ENCODE results near the gene ARMH4. TPM values are rescaled to one million over a fixed set of nuclear protein-coding genes. Genes with fewer than 3 reads are reported as not detected.

The ARMH4 gene
- total RNA-seq, 4 donors from 2014 or later = 1.2 to 3.7 (median 2.0) TPM

DNA sequence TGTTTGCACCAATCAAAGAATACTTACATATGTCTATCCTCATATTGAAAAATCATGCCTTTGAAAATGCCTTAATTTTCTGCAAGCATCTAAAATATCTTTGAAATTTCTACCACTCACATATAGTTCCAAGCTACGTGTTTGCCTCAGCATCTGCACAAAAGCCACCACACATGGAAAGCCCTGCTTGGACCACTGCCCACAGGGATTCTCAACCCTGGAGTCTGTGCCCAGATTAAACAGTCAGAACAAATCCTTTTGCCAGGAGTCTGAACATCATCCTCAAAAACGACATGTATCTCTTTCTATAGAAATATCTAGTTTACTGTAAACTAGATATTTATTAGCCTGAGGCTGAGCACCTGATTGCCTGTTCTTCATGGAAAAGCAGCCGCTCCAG, 32.6 kb downstream of the ARMH4 start:
- TF ChIP-seq, protein P1, sequence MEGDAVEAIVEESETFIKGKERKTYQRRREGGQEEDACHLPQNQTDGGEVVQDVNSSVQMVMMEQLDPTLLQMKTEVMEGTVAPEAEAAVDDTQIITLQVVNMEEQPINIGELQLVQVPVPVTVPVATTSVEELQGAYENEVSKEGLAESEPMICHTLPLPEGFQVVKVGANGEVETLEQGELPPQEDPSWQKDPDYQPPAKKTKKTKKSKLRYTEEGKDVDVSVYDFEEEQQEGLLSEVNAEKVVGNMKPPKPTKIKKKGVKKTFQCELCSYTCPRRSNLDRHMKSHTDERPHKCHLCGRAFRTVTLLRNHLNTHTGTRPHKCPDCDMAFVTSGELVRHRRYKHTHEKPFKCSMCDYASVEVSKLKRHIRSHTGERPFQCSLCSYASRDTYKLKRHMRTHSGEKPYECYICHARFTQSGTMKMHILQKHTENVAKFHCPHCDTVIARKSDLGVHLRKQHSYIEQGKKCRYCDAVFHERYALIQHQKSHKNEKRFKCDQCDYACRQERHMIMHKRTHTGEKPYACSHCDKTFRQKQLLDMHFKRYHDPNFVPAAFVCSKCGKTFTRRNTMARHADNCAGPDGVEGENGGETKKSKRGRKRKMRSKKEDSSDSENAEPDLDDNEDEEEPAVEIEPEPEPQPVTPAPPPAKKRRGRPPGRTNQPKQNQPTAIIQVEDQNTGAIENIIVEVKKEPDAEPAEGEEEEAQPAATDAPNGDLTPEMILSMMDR (IDR thresholded peaks at IDR 0.05 in 4 of 5, conservative IDR thresholded peaks at IDR 0.05 in 1 of 5) = no peak
- TF ChIP-seq POLR2A (IDR thresholded peaks at IDR 0.05) = no peak
- intact Hi-C loops (cut with DNase I; ENCODE audit: low total_unique reads) = no loop called here
- in situ Hi-C loops (cut with MboI; ENCODE audit: low sequenced_read_pairs in 4 of 4) = loop anchor here in 3 of 4 donors (25.0 kb wide), 2 partner anchors 243 to 268 kb away; partner anchors contain the start of gene TOMM20L (in 1 of the 3)

DNA sequence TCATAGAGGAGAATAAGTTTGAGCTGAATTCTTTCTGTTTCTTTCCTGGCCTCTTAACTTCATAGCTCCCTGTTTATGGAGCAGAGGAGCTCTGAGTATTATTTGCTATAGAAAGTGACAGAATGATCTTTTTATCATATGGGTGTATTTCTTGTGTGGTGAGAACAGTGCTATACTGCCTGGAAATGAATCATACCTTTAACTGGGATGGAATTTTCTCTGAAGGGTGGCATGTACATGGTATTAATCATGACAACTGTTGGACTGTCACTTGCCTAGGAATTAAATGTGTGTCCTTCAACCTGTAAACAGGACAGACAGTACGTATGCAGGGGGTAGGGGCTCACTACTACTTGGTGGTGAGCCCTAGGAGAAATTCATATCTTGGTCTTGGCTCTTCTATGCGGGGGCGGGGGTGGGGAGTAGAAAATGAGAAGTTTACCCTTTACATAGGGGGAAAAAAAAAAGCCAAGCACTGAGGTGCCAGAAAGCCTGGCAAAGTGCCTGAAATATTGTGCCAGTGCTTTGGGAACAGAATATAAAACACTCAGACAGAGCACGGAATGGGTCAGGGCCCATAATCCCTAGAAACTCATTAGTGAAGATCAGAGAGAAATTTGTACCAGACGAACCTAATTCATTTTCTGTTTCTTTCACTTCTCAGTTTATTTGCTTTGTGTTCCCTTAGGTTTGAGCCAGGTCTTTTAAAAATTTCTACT, 33.8 kb downstream of the ARMH4 start:
- DNase-seq = no peak
- Histone ChIP-seq H3K4me1 (no peaks in the 10 kb centered on the region), H3K4me3 (no peak overlapping the region), H3K9me3 (no peaks in the 10 kb centered on the region), H3K27ac (no peak overlapping the region), H3K36me3 (no peaks in the 10 kb centered on the region), H3K27me3 (no peaks in the 10 kb centered on the region)
- no peak for TF ChIP-seq POLR2A (IDR thresholded peaks at IDR 0.05)
- TF ChIP-seq, protein P1 (IDR thresholded peaks at IDR 0.05 in 4 of 5, conservative IDR thresholded peaks at IDR 0.05 in 1 of 5) = no peak
- intact Hi-C loops (cut with DNase I; ENCODE audit: low total_unique reads) = no loop called here
- in situ Hi-C loops (cut with MboI; ENCODE audit: low sequenced_read_pairs in 4 of 4) = loop anchor here in 3 of 4 donors (25.0 kb wide), 2 partner anchors 244 to 269 kb away; partner anchors contain the start of gene TOMM20L (in 1 of the 3)
- ATAC-seq = no peak

More for the DNA sequence above, 32.6 kb downstream of the ARMH4 start:
- DNase-seq (no peak), ATAC-seq (no peak)
- Histone ChIP-seq H3K9me3 (no peaks in the 10 kb centered on the region), H3K27ac (no peak overlapping the region), H3K4me3 (no peak overlapping the region), H3K4me1 (no peaks in the 10 kb centered on the region), H3K36me3 (no peaks in the 10 kb centered on the region), H3K27me3 (no peaks in the 10 kb centered on the region)

- TF ChIP-seq POLR2A (IDR thresholded peaks at IDR 0.05) = no peak
- TF ChIP-seq, protein P1 (IDR thresholded peaks at IDR 0.05 in 4 of 5, conservative IDR thresholded peaks at IDR 0.05 in 1 of 5) = no peak
- DNase-seq (no peak), ATAC-seq (no peak)
- H3K4me1 ChIP-seq = no peaks in the 10 kb centered on the region
- in situ Hi-C loops (cut with MboI; ENCODE audit: low sequenced_read_pairs in 4 of 4) (loop anchor here (5.0 to 25.0 kb wide), 5 partner anchors 53 to 285 kb away; partner anchors contain the start of gene TOMM20L (in 2 of the 4)), intact Hi-C loops (cut with DNase I; ENCODE audit: low total_unique reads) (loop anchor here (2.0 to 10.0 kb wide), 3 partner anchors 57 to 285 kb away; partner anchors contain the start of gene TOMM20L)
- H3K4me3 ChIP-seq = no peak overlapping the region
- H3K27me3 ChIP-seq = no peaks in the 10 kb centered on the region
- no peaks in the 10 kb centered on the region for H3K9me3 ChIP-seq
- no peak overlapping the region for H3K27ac ChIP-seq
- H3K36me3 ChIP-seq = no peaks in the 10 kb centered on the region
Observed at GRCh38 chr14:58109744-58110143, 42.3 kb downstream of the ARMH4 start.

DNA sequence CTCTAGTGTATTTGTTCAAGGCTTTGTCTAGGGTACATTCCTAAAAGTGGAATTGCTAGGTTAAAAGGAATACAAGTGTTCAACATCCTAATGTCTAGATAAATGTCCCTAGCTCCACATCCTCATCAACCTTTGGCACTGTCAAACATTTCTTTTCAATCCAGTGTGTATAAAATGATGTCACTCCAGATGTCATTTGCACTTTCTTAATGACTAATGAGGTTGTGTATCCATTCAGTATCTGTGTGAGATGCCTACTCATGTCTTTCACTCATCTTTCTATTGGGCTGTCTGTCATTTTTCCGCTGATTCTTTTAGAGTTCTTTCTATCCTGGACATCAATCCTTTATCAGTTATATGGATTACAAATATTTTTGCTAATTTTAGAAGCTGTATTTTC, 43.3 kb downstream of the ARMH4 start:
- no peaks in the 10 kb centered on the region for H3K9me3 ChIP-seq

More for the DNA sequence above, 43.3 kb downstream of the ARMH4 start:
- ATAC-seq (no peak), DNase-seq (no peak)
- no peaks in the 10 kb centered on the region for H3K27me3 ChIP-seq
- intact Hi-C loops (cut with DNase I; ENCODE audit: low total_unique reads) = loop anchor here (2.0 to 10.0 kb wide), 3 partner anchors 58 to 286 kb away; partner anchors contain the start of gene TOMM20L
- no peak for TF ChIP-seq POLR2A (IDR thresholded peaks at IDR 0.05)
- TF ChIP-seq, protein P1 (IDR thresholded peaks at IDR 0.05 in 4 of 5, conservative IDR thresholded peaks at IDR 0.05 in 1 of 5) = no peak
- no peaks in the 10 kb centered on the region for H3K36me3 ChIP-seq
- no peak overlapping the region for H3K27ac ChIP-seq
- no peak overlapping the region for H3K4me3 ChIP-seq
- in situ Hi-C loops (cut with MboI; ENCODE audit: low sequenced_read_pairs in 4 of 4) = loop anchor here (10.0 to 25.0 kb wide), 4 partner anchors 56 to 286 kb away; partner anchors contain the start of gene TOMM20L (in 2 of the 4)
- no peaks in the 10 kb centered on the region for H3K4me1 ChIP-seq
